Activated CD8-positive, alpha-beta T cell treated with anti-CD3 and anti-CD28 coated beads for 36 hours (primary cell): ENCODE results near the gene STEAP1. TPM values are rescaled to one million over a fixed set of nuclear protein-coding genes. Genes with fewer than 3 reads are reported as not detected.

ENCODE experiments used
- ATAC-seq: fragments of 200-7000 bp; cut with Tn5 transposase; one replicate; pipeline ENCODE4 v1.10.0; 2021; ENCODE audit warnings: mild to moderate bottlenecking, moderate library complexity
- CTCF ChIA-PET: fragments of 350-600 bp; sonication (Branson Sonifier 250); formaldehyde crosslinking; loops from one replicate; lab custom pipeline; 2021; ENCODE audit warnings: antibody characterized with exemption; lab: Charles Lee
- POLR2A ChIA-PET: fragments of 350-600 bp; sonication (Branson Sonifier 250); formaldehyde crosslinking; loops from one replicate; lab custom pipeline; 2021; ENCODE audit warnings: antibody characterized with exemption; lab: Charles Lee
- DNase-seq: peaks from one replicate; pipeline ENCODE4 v3.0.0-alpha.2; 2020
- H3K27ac Mint-ChIP-seq: one replicate; pipeline ENCODE4 v1.8.0; 2021; ENCODE audit warnings: mild to moderate bottlenecking, mixed read lengths
- H3K27me3 Mint-ChIP-seq: one replicate; pipeline ENCODE4 v1.8.0; 2021; ENCODE audit warnings: mixed read lengths
- H3K36me3 Mint-ChIP-seq: one replicate; pipeline ENCODE4 v1.8.0; 2021; ENCODE audit warnings: low read depth, mixed read lengths
- H3K4me1 Mint-ChIP-seq: one replicate; pipeline ENCODE4 v1.8.0; 2021; ENCODE audit warnings: low read depth, mixed read lengths
- H3K4me3 Mint-ChIP-seq: one replicate; pipeline ENCODE4 v1.8.0; 2021; ENCODE audit warnings: mild to moderate bottlenecking, moderate library complexity, mixed read lengths
- H3K9me3 Mint-ChIP-seq: one replicate; pipeline ENCODE4 v1.8.0; 2021; ENCODE audit warnings: mixed read lengths
- CTCF ChIP-seq: fragments of 200-600 bp; IDR thresholded peaks from one replicate; pipeline ENCODE4 v1.8.0; 2022; ENCODE audit warnings: antibody characterized with exemption, mild to moderate bottlenecking
- intact Hi-C: fragments of 100-400 bp; cut with micrococcal nuclease; formaldehyde crosslinking; loops from one replicate; pipeline ENCODE4 v1.10.0; 2022
- total RNA-seq, 2 experiments: library from RNA; stranded (reverse); gene quantifications; one replicate each; pipeline ENCODE4 v1.2.3, GENCODE V29; 2021

The STEAP1 gene
- total RNA-seq, 2 experiments from 2014 or later, result 0.27 to 0.51 TPM

- Mint-ChIP-seq H3K9me3 (no peaks in the 10 kb centered on the region), H3K27ac (no peak overlapping the region), H3K4me1 (no peaks in the 10 kb centered on the region), H3K36me3 (no peaks in the 10 kb centered on the region), H3K4me3 (no peak overlapping the region), H3K27me3 (peaks cover 23% of the 10 kb centered on the region)
- no peak for DNase-seq
- intact Hi-C loops, result no loop called here
- ATAC-seq, result no peak
- CTCF ChIA-PET, result no interaction called here
- TF ChIP-seq CTCF, result no peak
- POLR2A ChIA-PET, result no interaction called here
Measured at GRCh38 chr7:90163534-90163933, 9.3 kb downstream of the STEAP1 start.

- ATAC-seq, result no peak
- H3K36me3 Mint-ChIP-seq, result no peaks in the 10 kb centered on the region
- H3K27me3 Mint-ChIP-seq, result peaks cover 22% of the 10 kb centered on the region
- H3K4me1 Mint-ChIP-seq, result no peaks in the 10 kb centered on the region
- intact Hi-C loops, result no loop called here
- H3K4me3 Mint-ChIP-seq, result no peak overlapping the region
- no peak for TF ChIP-seq CTCF
- H3K9me3 Mint-ChIP-seq, result no peaks in the 10 kb centered on the region
- no peak for DNase-seq
- POLR2A ChIA-PET, result no interaction called here
- H3K27ac Mint-ChIP-seq, result no peak overlapping the region
- CTCF ChIA-PET, result interaction anchor here (0.7 to 2.1 kb wide), 3 partner anchors 9 to 262 kb away, joined by 3 to 8 read pairs (median 6); partner anchors contain the start of gene STEAP1
Measured at GRCh38 chr7:90165724-90166123, 11.5 kb downstream of the STEAP1 start.

GRCh38 chr7:90166153-90166552 is 11.9 kb downstream of the STEAP1 start:
- Mint-ChIP-seq H3K9me3 (no peaks in the 10 kb centered on the region), H3K27me3 (peaks cover 26% of the 10 kb centered on the region), H3K4me3 (no peak overlapping the region), H3K27ac (no peak overlapping the region), H3K4me1 (no peaks in the 10 kb centered on the region), H3K36me3 (no peaks in the 10 kb centered on the region)
- ATAC-seq, result no peak
- TF ChIP-seq CTCF, result no peak
- no peak for DNase-seq
- CTCF ChIA-PET, result interaction anchor here (0.7 to 2.1 kb wide), 4 partner anchors 9 to 261 kb away, joined by 3 to 8 read pairs (median 5); partner anchors contain the start of gene STEAP1
- intact Hi-C loops, result no loop called here
- POLR2A ChIA-PET, result no interaction called here

GRCh38 chr7:90167361-90167760 is 13.1 kb downstream of the STEAP1 start:
- intact Hi-C loops, result no loop called here
- no peak for DNase-seq
- H3K27ac Mint-ChIP-seq, result no peak overlapping the region
- peaks cover 36% of the 10 kb centered on the region for H3K27me3 Mint-ChIP-seq
- ChIA-PET POLR2A (no interaction called here), CTCF (interaction anchor here (1.2 kb wide), 1 partner anchor 13 kb away, joined by 4 read pairs; the partner anchor contains the start of gene STEAP1)
- TF ChIP-seq CTCF, result no peak
- H3K36me3 Mint-ChIP-seq, result no peaks in the 10 kb centered on the region
- no peaks in the 10 kb centered on the region for H3K9me3 Mint-ChIP-seq
- ATAC-seq, result no peak
- no peak overlapping the region for H3K4me3 Mint-ChIP-seq
- H3K4me1 Mint-ChIP-seq, result no peaks in the 10 kb centered on the region

GRCh38 chr7:90169891-90170290 is 15.6 kb downstream of the STEAP1 start:
- no peak for TF ChIP-seq CTCF
- CTCF ChIA-PET, result no interaction called here

More at GRCh38 chr7:90169891-90170290, 15.6 kb downstream of the STEAP1 start:
- no peaks in the 10 kb centered on the region for H3K9me3 Mint-ChIP-seq
- ATAC-seq, result no peak
- H3K4me3 Mint-ChIP-seq, result no peak overlapping the region
- POLR2A ChIA-PET, result no interaction called here
- no peak overlapping the region for H3K27ac Mint-ChIP-seq
- no peak for DNase-seq
- H3K4me1 Mint-ChIP-seq, result peaks cover 7% of the 10 kb centered on the region
- peaks cover 35% of the 10 kb centered on the region for H3K27me3 Mint-ChIP-seq
- intact Hi-C loops, result no loop called here
- H3K36me3 Mint-ChIP-seq, result no peaks in the 10 kb centered on the region
